ENCODE measurements around the gene STK26. TPM values are rescaled to one million over a fixed set of nuclear protein-coding genes. Genes with fewer than 3 reads are reported as not detected.

STK26 gene
- total RNA-seq (2012; rRNA removed), result 0.18 and 0.28 TPM in 2 replicates
- polyA plus RNA-seq (2012; rRNA removed), result 0.09 and 0.17 TPM in 2 replicates
- not detected in 2 replicates for polyA plus RNA-seq (2012; cell fraction: cytosol; rRNA removed)
- polyA plus RNA-seq (2012; cell fraction: nucleus; rRNA removed; ENCODE audit: low replicate concordance), result 0.03 TPM in 1 of 2 replicates, not detected in the other
- Bru-seq, nascent RNA, result percentile 11 among the genes with signal in this experiment
- BruChase-seq, experiment 1, labeled RNA remaining after a 6-hour chase, result percentile 16 among the genes with signal in this experiment
- BruChase-seq, experiment 2, labeled RNA remaining after a 2-hour chase, result percentile 6 among the genes with signal in this experiment
- long read RNA-seq, result 0 reads

GRCh38 chrX:132022967-132023895, at the start of gene STK26:
STK26 (plus strand) TSS chrX:132023302; CDS start chrX:132023618, 316 bp downstream.
- Histone ChIP-seq H3K4me2 (ENCODE audit: low read depth, low read length) (peak within 1 kb of the TSS; percentile 32; the same call in 1 of the 2 replicates), H4K8ac (ENCODE audit: low read depth in 2 of 2, low read length in 2 of 2) (no peak within 1 kb of the TSS), H3K9me1 (ENCODE audit: insufficient read depth, low read length) (no peaks in the 10 kb centered on the region), H2BK5ac (ENCODE audit: low read depth, low read length, poor library complexity, severe bottlenecking) (no peak within 1 kb of the TSS), H3K27ac (ENCODE audit: insufficient read depth, low read length) (no peak within 1 kb of the TSS), H2BK120ac (ENCODE audit: low read depth, low read length) (no peak within 1 kb of the TSS), H3K9me3 (ENCODE audit: control insufficient read depth, insufficient read depth, low read length) (no peaks in the 10 kb centered on the region), H3K9ac (ENCODE audit: low read depth, low read length) (no peak within 1 kb of the TSS), H3K4me1 (ENCODE audit: control insufficient read depth, insufficient read depth, low read length) (no peaks in the 10 kb centered on the region), H2AK5ac (ENCODE audit: low read depth, low read length) (no peak within 1 kb of the TSS), H4K5ac (ENCODE audit: low read depth, low read length) (no peak within 1 kb of the TSS), H3K27me3 (ENCODE audit: control insufficient read depth, insufficient read depth, low read length) (peaks cover 17% of the 10 kb centered on the region), H2BK15ac (ENCODE audit: low read depth, low read length) (no peak within 1 kb of the TSS), H3K23ac (ENCODE audit: low read depth, low read length) (no peak within 1 kb of the TSS), H3K4ac (ENCODE audit: low read depth, low read length) (no peak within 1 kb of the TSS), H2AK9ac (replicated peaks; ENCODE audit: low read depth, low read length, poor library complexity) (peak within 1 kb of the TSS; percentile 36), H3K36me3 (ENCODE audit: control insufficient read depth, insufficient read depth, low read length) (no peaks in the 10 kb centered on the region), H4K91ac (ENCODE audit: insufficient read depth, low read depth, low read length) (no peak within 1 kb of the TSS), H2AFZ (replicated peaks; ENCODE audit: low read length, poor library complexity) (peak within 1 kb of the TSS; percentile 65), H3K56ac (ENCODE audit: extremely low read depth, insufficient read depth, low read length) (no peak within 1 kb of the TSS), H3K4me3 (ENCODE audit: insufficient read depth, low read depth, low read length) (peak within 1 kb of the TSS; percentile 23; the same call in 1 of the 2 replicates), H3K79me1 (ENCODE audit: low read depth in 1 of 2, low read length in 2 of 2) (no peaks in the 10 kb centered on the region), H3K14ac (replicated peaks; ENCODE audit: low read depth, low read length) (no peak within 1 kb of the TSS), H4K20me1 (ENCODE audit: insufficient read depth, low read length) (no peaks in the 10 kb centered on the region), H2BK20ac (ENCODE audit: low read depth, low read length) (no peak within 1 kb of the TSS), H3K18ac (ENCODE audit: low read depth, low read length) (no peak within 1 kb of the TSS)
- in situ Hi-C loops (cut with MboI; ENCODE audit: low sequenced_read_pairs) (no loop called here), dilution Hi-C loops (cut with HindIII; ENCODE audit: low sequenced_read_pairs, unreplicated experiment) (no loop called here), intact Hi-C loops (cut with micrococcal nuclease) (no loop called here)
- 20% methylated on average over 22 of the region's 73 CpGs; no CpG with 5 or more reads in 1 of the 2 experiments for WGBS, 2 experiments (ENCODE audit: extremely low coverage in 2 of 2, insufficient read length in 1 of 2)
- DNase-seq (no peak), ATAC-seq (ENCODE audit: low read depth) (peak; percentile 63)
- POLR2A ChIA-PET (ENCODE audit: unreplicated experiment), result no interaction called here
- no TSS peak for BruUV-seq (replicated peaks)
- CTCF ChIA-PET, result no interaction called here
- TF ChIP-seq MAZ (IDR thresholded peaks at IDR 0.05; ENCODE audit: borderline replicate concordance, low read depth, low read length) (no peak), BHLHE40 (IDR thresholded peaks at IDR 0.05; ENCODE audit: low read depth, low read length) (no peak), CHD1 (IDR thresholded peaks at IDR 0.05; ENCODE audit: low read depth, low read length) (no peak), CTCF (conservative IDR thresholded peaks at IDR 0.05; ENCODE audit: low read depth, low read length) (no peak), RFX5 (IDR thresholded peaks at IDR 0.05; ENCODE audit: low read depth, low read length) (no peak), POLR2A (IDR thresholded peaks at IDR 0.05; ENCODE audit: low read depth, low read length) (no peak), RAD21 (IDR thresholded peaks at IDR 0.05; ENCODE audit: low read length) (no peak), CEBPB (IDR thresholded peaks at IDR 0.05; ENCODE audit: low read depth, low read length) (no peak), MXI1 (IDR thresholded peaks at IDR 0.05; ENCODE audit: borderline replicate concordance, low read depth, low read length) (no peak), MAFK (IDR thresholded peaks at IDR 0.05; ENCODE audit: low read depth, low read length) (no peak), RCOR1 (IDR thresholded peaks at IDR 0.05; ENCODE audit: insufficient replicate concordance, low read length) (no peak)
- TF ChIP-seq, protein P1, sequence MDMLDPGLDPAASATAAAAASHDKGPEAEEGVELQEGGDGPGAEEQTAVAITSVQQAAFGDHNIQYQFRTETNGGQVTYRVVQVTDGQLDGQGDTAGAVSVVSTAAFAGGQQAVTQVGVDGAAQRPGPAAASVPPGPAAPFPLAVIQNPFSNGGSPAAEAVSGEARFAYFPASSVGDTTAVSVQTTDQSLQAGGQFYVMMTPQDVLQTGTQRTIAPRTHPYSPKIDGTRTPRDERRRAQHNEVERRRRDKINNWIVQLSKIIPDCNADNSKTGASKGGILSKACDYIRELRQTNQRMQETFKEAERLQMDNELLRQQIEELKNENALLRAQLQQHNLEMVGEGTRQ (IDR thresholded peaks at IDR 0.05; ENCODE audit: low read depth, low read length), result no peak
- TF ChIP-seq, protein P2, sequence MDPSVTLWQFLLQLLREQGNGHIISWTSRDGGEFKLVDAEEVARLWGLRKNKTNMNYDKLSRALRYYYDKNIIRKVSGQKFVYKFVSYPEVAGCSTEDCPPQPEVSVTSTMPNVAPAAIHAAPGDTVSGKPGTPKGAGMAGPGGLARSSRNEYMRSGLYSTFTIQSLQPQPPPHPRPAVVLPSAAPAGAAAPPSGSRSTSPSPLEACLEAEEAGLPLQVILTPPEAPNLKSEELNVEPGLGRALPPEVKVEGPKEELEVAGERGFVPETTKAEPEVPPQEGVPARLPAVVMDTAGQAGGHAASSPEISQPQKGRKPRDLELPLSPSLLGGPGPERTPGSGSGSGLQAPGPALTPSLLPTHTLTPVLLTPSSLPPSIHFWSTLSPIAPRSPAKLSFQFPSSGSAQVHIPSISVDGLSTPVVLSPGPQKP (IDR thresholded peaks at IDR 0.05; ENCODE audit: borderline replicate concordance, low read depth, low read length), result no peak
